A549 (cell line): ENCODE measurements around the gene TRMT2A. TPM values are rescaled to one million over a fixed set of nuclear protein-coding genes. Genes with fewer than 3 reads are reported as not detected.

Experiments used
- ATAC-seq, 2 experiments: fragments of 200-7000 bp in 1 of 2; fragments of >200 bp in 1 of 2; cut with Nextera tagmentation in 1 of 2; cut with Tn5 transposase in 1 of 2; 3 replicates each; pipeline versions ENCODE4 v1.8.0 to v1.9.1; 2018 to 2020; ENCODE audit warnings: mild to moderate bottlenecking in 1 of 2, moderate library complexity in 1 of 2
- CTCF ChIA-PET: fragments of 300-600 bp; sonication (Branson Sonifier 250); formaldehyde crosslinking; extraction: SDS; loops from one replicate; lab custom pipeline; 2021; ENCODE audit warnings: antibody characterized with exemption, inconsistent platforms; lab: Yijun Ruan, JAX
- POLR2A ChIA-PET: fragments of 350-600 bp; formaldehyde crosslinking; extraction: SDS; loops from one replicate; lab custom pipeline; 2021; ENCODE audit warnings: antibody characterized with exemption, inconsistent platforms; lab: Yijun Ruan, JAX
- DNase-seq, 2 experiments: peaks; one replicate each; pipeline versions ENCODE4 v3.0.0 to v3.0.0-alpha.2; 2011 to 2016; ENCODE audit warnings: low read depth in 1 of 2, low spot score in 1 of 2
- FAIRE-seq: peaks from 2 replicates; lab custom pipeline; 2011; peaks lifted over from hg19 to GRCh38; lab: Jason Lieb, UNC
- H3K27ac ChIP-seq, 2 experiments: fragments of >200 bp; sonication (Bioruptor Twin); formaldehyde crosslinking; 3 replicates each; pipeline ENCODE4 v1.5.1; 2016 to 2017
- H3K4me1 ChIP-seq: fragments of >200 bp; sonication (Bioruptor Twin); formaldehyde crosslinking; 3 replicates; pipeline ENCODE4 v1.6.1; 2016
- H3K4me2 ChIP-seq: fragments of >200 bp; sonication (Bioruptor Twin); formaldehyde crosslinking; 3 replicates; pipeline ENCODE4 v1.6.1; 2016
- H3K4me3 ChIP-seq: fragments of >200 bp; sonication (Bioruptor Twin); formaldehyde crosslinking; 3 replicates; pipeline ENCODE4 v1.5.1; 2016
- H3K9me3 ChIP-seq: fragments of >200 bp; sonication (Bioruptor Twin); formaldehyde crosslinking; 3 replicates; pipeline ENCODE4 v1.6.1; 2016
- BHLHE40 ChIP-seq: IDR thresholded peaks from 2 replicates; pipeline ENCODE4 v1.6.1; 2012; ENCODE audit warnings: low read depth, low read length, inconsistent platforms
- CBX2 ChIP-seq: fragments of 200-600 bp; sonication (generic); IDR thresholded peaks from 2 replicates; pipeline ENCODE4 v1.6.1; 2016; ENCODE audit warnings: low read depth, mild to moderate bottlenecking, borderline replicate concordance
- CBX8 ChIP-seq: fragments of 200-600 bp; sonication (generic); IDR thresholded peaks from 2 replicates; pipeline ENCODE4 v1.6.1; 2016
- CEBPB ChIP-seq, 2 experiments: fragments of >200 bp in 1 of 2; sonication (Bioruptor Twin) in 1 of 2; formaldehyde crosslinking in 1 of 2; IDR thresholded peaks; 2 replicates each; pipeline ENCODE4 v1.6.1; 2012 to 2016
- EHMT2 ChIP-seq: fragments of 200-600 bp; sonication (generic); IDR thresholded peaks from 2 replicates; pipeline ENCODE4 v1.6.1; 2016; ENCODE audit warnings: antibody characterized with exemption, low read depth, mild to moderate bottlenecking, moderate library complexity
- ELK1 ChIP-seq: fragments of 150-350 bp; IDR thresholded peaks from 2 replicates; pipeline ENCODE4 v1.6.1; 2014; ENCODE audit warnings: low read depth, mild to moderate bottlenecking, low read length
- FOSB ChIP-seq: fragments of 250-450 bp; sonication (Bioruptor Pico); IDR thresholded peaks from 2 replicates; pipeline ENCODE4 v1.5.0; 2020; ENCODE audit warnings: mild to moderate bottlenecking, moderate library complexity
- GATA3 ChIP-seq: IDR thresholded peaks from 2 replicates; pipeline ENCODE4 v1.6.1; 2012; ENCODE audit warnings: borderline replicate concordance
- HEYL ChIP-seq: fragments of 250-450 bp; sonication (Bioruptor Pico); IDR thresholded peaks from 2 replicates; pipeline ENCODE4 v1.8.0; 2021; ENCODE audit warnings: mild to moderate bottlenecking, moderate library complexity
- HOXA7 ChIP-seq: fragments of 250-450 bp; sonication (Bioruptor Pico); IDR thresholded peaks from 2 replicates; pipeline ENCODE4 v1.5.0; 2020; ENCODE audit warnings: mild to moderate bottlenecking, moderate library complexity
- HOXB13 ChIP-seq: fragments of 250-450 bp; sonication (Bioruptor Pico); IDR thresholded peaks from 2 replicates; pipeline ENCODE4 v1.5.0; 2020; ENCODE audit warnings: low read depth, mild to moderate bottlenecking, moderate library complexity
- JUN ChIP-seq, 2 experiments: fragments of >200 bp; sonication (Bioruptor Twin); formaldehyde crosslinking; IDR thresholded peaks; 2 replicates in 1 of 2; 3 replicates in 1 of 2; pipeline ENCODE4 v1.6.1; 2016 to 2017
- KDM1A ChIP-seq: fragments of 200-600 bp; sonication (generic); IDR thresholded peaks from 2 replicates; pipeline ENCODE4 v1.6.1; 2016; ENCODE audit warnings: low read depth, mild to moderate bottlenecking
- MAZ ChIP-seq: fragments of 150-350 bp; IDR thresholded peaks from 2 replicates; pipeline ENCODE4 v1.6.1; 2014; ENCODE audit warnings: antibody characterized with exemption, low read depth, low read length, borderline replicate concordance
- MYC ChIP-seq: IDR thresholded peaks from 2 replicates; pipeline ENCODE4 v1.6.1; 2012; ENCODE audit warnings: mild to moderate bottlenecking, inconsistent platforms, low read length, improper control_type of control experiment, borderline replicate concordance
- NR3C1 ChIP-seq: fragments of >200 bp; sonication (Bioruptor Twin); formaldehyde crosslinking; IDR thresholded peaks from 3 replicates; pipeline ENCODE4 v1.6.1; 2017
- PHF8 ChIP-seq: fragments of 200-600 bp; sonication (generic); IDR thresholded peaks from 2 replicates; pipeline ENCODE4 v1.6.1; 2016; ENCODE audit warnings: low read depth, mild to moderate bottlenecking, antibody characterized with exemption, moderate library complexity, borderline replicate concordance
- POLR2A ChIP-seq: IDR thresholded peaks from 2 replicates; pipeline ENCODE4 v1.6.1; 2012; ENCODE audit warnings: mild to moderate bottlenecking, low read length
- RAD21 ChIP-seq, 2 experiments: fragments of >200 bp in 1 of 2; sonication (Bioruptor Twin) in 1 of 2; formaldehyde crosslinking in 1 of 2; IDR thresholded peaks in 1 of 2; conservative IDR thresholded peaks in 1 of 2; 2 replicates in 1 of 2; 3 replicates in 1 of 2; pipeline ENCODE4 v1.6.1; 2012 to 2018; ENCODE audit warnings: inconsistent platforms in 1 of 2
- RARB ChIP-seq: fragments of 250-450 bp; sonication (Bioruptor Pico); IDR thresholded peaks from 2 replicates; pipeline ENCODE4 v1.8.0; 2021; ENCODE audit warnings: mild to moderate bottlenecking, moderate library complexity
- RCOR1 ChIP-seq: fragments of 150-350 bp; IDR thresholded peaks from 2 replicates; pipeline ENCODE4 v1.6.1; 2014; ENCODE audit warnings: antibody characterized with exemption, low read length, low read depth
- RNF2 ChIP-seq: fragments of 200-600 bp; sonication (generic); IDR thresholded peaks from 2 replicates; pipeline ENCODE4 v1.6.1; 2016; ENCODE audit warnings: low read depth, mild to moderate bottlenecking, antibody characterized with exemption, moderate library complexity, borderline replicate concordance
- SMC3 ChIP-seq: fragments of >200 bp; sonication (Bioruptor Twin); formaldehyde crosslinking; IDR thresholded peaks from 3 replicates; pipeline ENCODE4 v1.6.1; 2018; ENCODE audit warnings: inconsistent platforms
- USF2 ChIP-seq: fragments of 450-650 bp; IDR thresholded peaks from 2 replicates; pipeline ENCODE4 v1.6.1; 2014; ENCODE audit warnings: antibody characterized with exemption
- ZC3H11A ChIP-seq: fragments of 450-650 bp; IDR thresholded peaks from 2 replicates; pipeline ENCODE4 v1.6.1; 2014; ENCODE audit warnings: antibody characterized with exemption, mild to moderate bottlenecking
- whole genome bisulfite sequencing: methylation state at CpG from one replicate; pipeline ENCODE4 v1.1.6; 2017; ENCODE audit errors: missing lambda C conversion rate; 5-methylcytosine and 5-hydroxymethylcytosine counted together
- polyA plus RNA-seq, 4 experiments: library from polyadenylated mRNA; depleted of rRNA in 3 of 4; stranded (reverse); fragments of >200 nt; fragmentation: RNase III in 1 of 4; extraction: RNeasy Plus Mini Kit Qiagen cat#74134 plus additional on column Dnase treatment in 1 of 4; gene quantifications; 2 replicates in 3 of 4; 3 replicates in 1 of 4; pipeline ENCODE4 v1.2.3, GENCODE V29; 2011 to 2017

The TRMT2A gene
- polyA plus RNA-seq, 2 of the 4 experiments (the other 2 are of a cell fraction), result 12.3 to 28.8 TPM

GRCh38 chr22:20086101-20086599 lies 30.9 kb downstream of the TRMT2A start:
- 97% methylated on average over 24 of the region's 24 CpGs for WGBS
- H3K9me3 ChIP-seq, result no peaks in the 10 kb centered on the region
- peaks cover 16% of the 10 kb centered on the region; the same call in 2 of the 3 replicates for H3K4me1 ChIP-seq
- no peak overlapping the region for H3K4me2 ChIP-seq
- no peak for TF ChIP-seq HEYL (CRISPR knock-in tag)
- no peak for TF ChIP-seq RAD21 (conservative IDR thresholded peaks at IDR 0.05 in 1 of 2, IDR thresholded peaks at IDR 0.05 in 1 of 2)
- TF ChIP-seq GATA3, result no peak
- TF ChIP-seq USF2, result no peak
- TF ChIP-seq JUN (IDR thresholded peaks at IDR 0.05), result no peak
- TF ChIP-seq CBX8, result no peak
- no peak for TF ChIP-seq RCOR1
- TF ChIP-seq HOXA7, result no peak
- TF ChIP-seq BHLHE40, result no peak
- no peak for TF ChIP-seq CBX2
- no peak for TF ChIP-seq RARB (CRISPR knock-in tag)
- TF ChIP-seq PHF8, result no peak
- no peak for TF ChIP-seq ZC3H11A
- no peak for TF ChIP-seq MYC
- no peak for TF ChIP-seq POLR2A
- TF ChIP-seq, all 56 proteins: peak for 0
- FAIRE-seq (no peak), DNase-seq (no peak), ATAC-seq (no peak)
- POLR2A ChIA-PET, result no interaction called here
- CTCF ChIA-PET, result interaction anchor here (1.1 kb wide), 1 partner anchor 115 kb away, joined by 3 read pairs; no protein-coding TSS in a partner anchor
- H3K27ac ChIP-seq, result no peak overlapping the region
- H3K4me3 ChIP-seq, result no peak overlapping the region

- WGBS, result 93% methylated on average over 20 of the region's 20 CpGs
Measured at GRCh38 chr22:20085651-20086050, 31.4 kb downstream of the TRMT2A start.

More at GRCh38 chr22:20085651-20086050, 31.4 kb downstream of the TRMT2A start:
- H3K27ac ChIP-seq, result no peak overlapping the region
- ChIA-PET POLR2A (no interaction called here), CTCF (interaction anchor here (0.9 to 1.1 kb wide), 2 partner anchors 25 to 115 kb away, joined by 3 read pairs; no protein-coding TSS in a partner anchor)
- ATAC-seq, result no peak
- H3K4me2 ChIP-seq, result no peak overlapping the region
- no peak for FAIRE-seq
- H3K4me3 ChIP-seq, result no peak overlapping the region
- DNase-seq, result no peak
- H3K9me3 ChIP-seq, result no peaks in the 10 kb centered on the region
- TF ChIP-seq PHF8 (no peak), CEBPB (IDR thresholded peaks at IDR 0.05) (no peak), HOXB13 (CRISPR knock-in tag) (no peak), JUN (IDR thresholded peaks at IDR 0.05) (no peak), MAZ (no peak), SMC3 (no peak), KDM1A (no peak), RNF2 (no peak), EHMT2 (no peak), BHLHE40 (no peak), NR3C1 (no peak), FOSB (CRISPR knock-in tag) (no peak), ELK1 (no peak), HOXA7 (no peak)
- peaks cover 16% of the 10 kb centered on the region; the same call in 2 of the 3 replicates for H3K4me1 ChIP-seq
